WERI-Rb-1 (cell line): ENCODE data around the gene SLFN13.
"Not testable (repeated sequence)": the region's sequence is repeated elsewhere in the genome, so short reads cannot be mapped to it uniquely, and the experiment has no call there.

Source experiments
- DNase-seq: peaks from one replicate; pipeline ENCODE4 v3.0.0-alpha.2; 2020
- H3K27ac ChIP-seq: fragments of 250-450 bp; sonication (Bioruptor Pico); 2 replicates; pipeline ENCODE4 v1.5.1; 2020; ENCODE audit warnings: mild to moderate bottlenecking, moderate library complexity
- H3K27me3 ChIP-seq: fragments of 250-450 bp; sonication (Bioruptor Pico); 2 replicates; pipeline ENCODE4 v1.5.1; 2021; ENCODE audit warnings: mild to moderate bottlenecking, low read depth, moderate library complexity; ENCODE audit not compliant: insufficient read depth, severe bottlenecking
- H3K36me3 ChIP-seq: fragments of 250-450 bp; sonication (Bioruptor Pico); 2 replicates; pipeline ENCODE4 v1.5.1; 2020; ENCODE audit warnings: mild to moderate bottlenecking, moderate library complexity
- H3K4me3 ChIP-seq: 2 replicates; pipeline ENCODE4 v1.5.1; 2011; ENCODE audit warnings: low read depth, mild to moderate bottlenecking, control low read depth, low read length
- H3K9me3 ChIP-seq: fragments of 250-450 bp; sonication (Bioruptor Pico); 2 replicates; pipeline ENCODE4 v1.5.1; 2021; ENCODE audit warnings: mild to moderate bottlenecking, moderate library complexity; ENCODE audit not compliant: severe bottlenecking
- TF ChIP-seq, protein P1 (sequence below): IDR thresholded peaks from 2 replicates; pipeline ENCODE4 v1.5.1; 2011; ENCODE audit warnings: low read depth, mild to moderate bottlenecking, control low read depth, inconsistent platforms, low read length

Gene SLFN13

DNA sequence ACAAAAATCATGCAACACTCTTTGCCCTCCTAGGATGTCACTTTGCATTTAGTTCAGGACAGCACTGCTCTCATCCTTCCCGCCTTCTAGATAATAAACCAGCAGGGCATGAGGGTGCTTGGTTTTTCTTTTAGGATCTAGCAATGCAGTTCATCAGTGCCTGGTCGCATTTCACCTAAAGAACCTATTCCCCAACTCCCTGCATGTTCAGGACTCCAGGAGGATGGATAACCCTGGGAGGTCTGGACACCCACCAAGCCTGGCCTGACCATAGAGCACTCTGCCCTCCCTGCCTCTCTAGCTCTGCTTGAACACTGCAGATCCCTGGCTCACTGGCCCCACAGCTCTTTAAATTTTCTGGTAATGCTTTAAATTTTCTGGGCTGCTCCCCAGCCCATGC is 18.9 kb downstream of the SLFN13 start:
- Histone ChIP-seq H3K9me3 (no peaks in the 10 kb centered on the region), H3K36me3 (no peaks in the 10 kb centered on the region), H3K27me3 (peaks cover 86% of the 10 kb centered on the region), H3K27ac (no peak overlapping the region), H3K4me3 (no peak overlapping the region)
- TF ChIP-seq, protein P1, sequence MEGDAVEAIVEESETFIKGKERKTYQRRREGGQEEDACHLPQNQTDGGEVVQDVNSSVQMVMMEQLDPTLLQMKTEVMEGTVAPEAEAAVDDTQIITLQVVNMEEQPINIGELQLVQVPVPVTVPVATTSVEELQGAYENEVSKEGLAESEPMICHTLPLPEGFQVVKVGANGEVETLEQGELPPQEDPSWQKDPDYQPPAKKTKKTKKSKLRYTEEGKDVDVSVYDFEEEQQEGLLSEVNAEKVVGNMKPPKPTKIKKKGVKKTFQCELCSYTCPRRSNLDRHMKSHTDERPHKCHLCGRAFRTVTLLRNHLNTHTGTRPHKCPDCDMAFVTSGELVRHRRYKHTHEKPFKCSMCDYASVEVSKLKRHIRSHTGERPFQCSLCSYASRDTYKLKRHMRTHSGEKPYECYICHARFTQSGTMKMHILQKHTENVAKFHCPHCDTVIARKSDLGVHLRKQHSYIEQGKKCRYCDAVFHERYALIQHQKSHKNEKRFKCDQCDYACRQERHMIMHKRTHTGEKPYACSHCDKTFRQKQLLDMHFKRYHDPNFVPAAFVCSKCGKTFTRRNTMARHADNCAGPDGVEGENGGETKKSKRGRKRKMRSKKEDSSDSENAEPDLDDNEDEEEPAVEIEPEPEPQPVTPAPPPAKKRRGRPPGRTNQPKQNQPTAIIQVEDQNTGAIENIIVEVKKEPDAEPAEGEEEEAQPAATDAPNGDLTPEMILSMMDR = no peak
- DNase-seq = no peak

DNA sequence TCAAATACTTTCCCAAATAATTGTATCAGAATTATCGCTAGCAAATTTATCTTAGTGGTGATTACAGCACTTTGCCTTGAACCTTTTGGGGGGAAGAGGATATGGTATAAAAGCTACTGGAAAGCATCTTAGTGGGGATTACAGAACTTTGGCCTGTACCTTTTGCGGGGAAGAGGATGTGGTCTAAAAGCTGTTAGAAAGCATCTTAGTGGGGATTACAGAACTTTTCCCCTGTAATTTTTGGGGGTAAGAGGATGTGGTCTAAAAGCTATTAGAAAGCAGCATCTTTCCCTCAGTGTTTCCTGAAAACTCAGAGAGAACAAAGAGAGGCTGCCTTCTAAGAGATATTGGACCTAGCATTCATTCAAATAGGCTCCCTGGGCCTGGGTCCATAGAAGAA is 20.3 kb downstream of the SLFN13 start:
- no peaks in the 10 kb centered on the region for H3K36me3 ChIP-seq
- no peak overlapping the region for H3K27ac ChIP-seq
- peaks cover 86% of the 10 kb centered on the region for H3K27me3 ChIP-seq
- no peak overlapping the region for H3K4me3 ChIP-seq
- TF ChIP-seq, protein P1 = no peak
- H3K9me3 ChIP-seq = no peaks in the 10 kb centered on the region
- no peak for DNase-seq

DNA sequence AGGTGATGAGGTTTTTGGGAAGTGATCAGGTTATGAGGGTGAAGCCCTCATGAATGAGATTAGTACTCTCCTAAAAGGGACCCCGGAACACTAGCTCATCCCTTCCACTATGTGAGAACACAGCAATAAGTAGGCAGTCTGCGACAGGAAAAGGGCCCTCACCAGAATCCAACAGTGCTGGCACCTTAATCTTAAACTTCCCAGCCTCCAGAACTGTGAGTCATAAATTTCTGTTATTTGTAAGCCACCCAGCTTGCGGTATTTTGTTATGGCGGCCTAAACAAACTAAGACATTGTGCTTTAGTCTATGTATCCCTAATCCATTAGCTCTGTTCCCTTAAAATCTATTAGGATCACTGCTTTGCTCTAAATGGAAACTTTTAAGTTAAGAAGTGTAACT is 24.8 kb downstream of the SLFN13 start:
- TF ChIP-seq, protein P1 = no peak
- DNase-seq = no peak
- Histone ChIP-seq H3K27ac (no peak overlapping the region), H3K4me3 (no peak overlapping the region), H3K9me3 (peaks cover 3% of the 10 kb centered on the region), H3K36me3 (no peaks in the 10 kb centered on the region), H3K27me3 (peaks cover 83% of the 10 kb centered on the region)

DNA sequence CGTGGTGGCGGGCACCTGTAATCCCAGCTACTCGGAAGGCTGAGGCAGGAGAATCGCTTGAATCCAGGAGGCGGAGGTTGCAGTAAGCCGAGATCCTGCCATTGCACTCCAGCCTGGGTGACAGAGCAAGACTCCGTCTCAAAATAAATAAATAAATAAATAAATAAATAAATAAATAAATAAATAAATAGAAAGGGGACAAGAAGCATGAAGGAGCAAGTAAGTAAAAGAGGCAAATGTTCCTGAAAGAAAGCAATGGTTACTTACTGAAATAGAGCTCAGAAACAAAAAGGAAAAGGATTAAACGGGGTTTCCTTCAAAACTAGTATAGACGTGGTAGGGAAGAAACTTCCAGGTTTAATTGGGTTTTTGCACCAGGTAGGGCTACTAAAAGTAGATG is 27.5 kb downstream of the SLFN13 start:
- peaks cover 82% of the 10 kb centered on the region for H3K27me3 ChIP-seq
- not testable (repeated sequence) for DNase-seq, H3K36me3 ChIP-seq, H3K4me3 ChIP-seq, H3K9me3 ChIP-seq, H3K27ac ChIP-seq

DNA sequence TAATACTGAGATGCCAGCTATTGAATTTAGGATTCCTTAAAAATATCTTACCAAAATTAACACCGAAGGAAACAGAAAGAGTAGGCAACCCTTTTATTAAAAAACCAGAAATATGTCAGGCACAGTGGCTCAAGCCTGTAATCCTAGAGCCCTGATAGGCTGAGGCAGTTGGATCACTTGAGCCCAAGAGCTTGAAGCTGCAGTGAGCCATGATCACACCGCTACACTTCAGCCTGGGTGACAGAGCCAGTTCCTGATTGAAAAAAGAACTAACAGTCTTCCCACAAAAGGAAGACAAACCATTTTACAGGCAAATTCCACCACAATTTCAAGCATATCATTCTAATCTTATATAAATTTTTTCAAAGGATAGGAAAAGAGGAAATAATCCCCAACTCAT is 31.9 kb downstream of the SLFN13 start:
- TF ChIP-seq, protein P1 = no peak
- no peaks in the 10 kb centered on the region for H3K36me3 ChIP-seq
- H3K27me3 ChIP-seq = peaks cover 78% of the 10 kb centered on the region
- DNase-seq = no peak
- no peak overlapping the region for H3K4me3 ChIP-seq
- H3K9me3 ChIP-seq = peaks cover 10% of the 10 kb centered on the region
- H3K27ac ChIP-seq = no peak overlapping the region

DNA sequence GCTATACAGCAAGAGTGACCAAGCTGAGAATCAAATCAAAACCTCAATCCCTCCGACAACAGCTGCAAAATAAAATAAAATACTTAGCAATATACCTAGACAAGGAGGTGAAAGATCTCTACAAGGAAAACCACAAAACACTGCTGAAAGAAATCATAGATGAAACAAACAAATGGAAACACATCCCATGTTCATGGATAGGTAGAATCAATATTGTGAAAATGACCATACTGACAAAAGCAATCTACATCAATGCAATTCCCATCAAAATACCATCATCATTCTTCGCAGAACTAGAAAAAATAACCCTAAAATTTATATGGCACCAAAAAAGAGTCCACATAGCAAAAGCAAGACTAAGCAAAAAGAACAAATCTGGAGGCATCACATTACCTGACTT is 33.9 kb downstream of the SLFN13 start:
- Histone ChIP-seq H3K27me3 (peaks cover 79% of the 10 kb centered on the region), H3K9me3 (peaks cover 10% of the 10 kb centered on the region)
- not testable (repeated sequence) for H3K27ac ChIP-seq, H3K4me3 ChIP-seq, DNase-seq, H3K36me3 ChIP-seq

DNA sequence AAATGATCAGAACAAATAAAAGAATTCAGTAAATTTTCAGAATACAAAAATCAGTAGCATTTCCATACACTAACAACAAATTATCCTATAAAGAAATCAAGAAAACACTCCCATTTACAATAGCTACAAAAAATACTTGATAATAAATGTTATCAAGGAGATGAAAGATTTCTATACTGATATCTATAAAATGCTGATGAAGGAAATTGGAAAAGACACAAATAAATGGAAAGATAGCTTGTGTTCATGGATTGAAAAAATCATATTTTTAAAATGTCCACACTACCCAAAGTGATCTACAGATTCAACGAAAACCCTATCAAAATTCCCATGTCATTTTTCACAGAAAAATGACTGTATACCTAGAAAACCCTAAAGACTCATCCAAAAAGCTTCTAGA is 34.3 kb downstream of the SLFN13 start:
- H3K27ac ChIP-seq = no peak overlapping the region
- peaks cover 7% of the 10 kb centered on the region for H3K9me3 ChIP-seq
- H3K36me3 ChIP-seq = no peaks in the 10 kb centered on the region
- peaks cover 79% of the 10 kb centered on the region for H3K27me3 ChIP-seq
- no peak overlapping the region for H3K4me3 ChIP-seq
- DNase-seq = no peak
- TF ChIP-seq, protein P1 = no peak
